ENCODE measurements around the gene SLC39A11.

DNA sequence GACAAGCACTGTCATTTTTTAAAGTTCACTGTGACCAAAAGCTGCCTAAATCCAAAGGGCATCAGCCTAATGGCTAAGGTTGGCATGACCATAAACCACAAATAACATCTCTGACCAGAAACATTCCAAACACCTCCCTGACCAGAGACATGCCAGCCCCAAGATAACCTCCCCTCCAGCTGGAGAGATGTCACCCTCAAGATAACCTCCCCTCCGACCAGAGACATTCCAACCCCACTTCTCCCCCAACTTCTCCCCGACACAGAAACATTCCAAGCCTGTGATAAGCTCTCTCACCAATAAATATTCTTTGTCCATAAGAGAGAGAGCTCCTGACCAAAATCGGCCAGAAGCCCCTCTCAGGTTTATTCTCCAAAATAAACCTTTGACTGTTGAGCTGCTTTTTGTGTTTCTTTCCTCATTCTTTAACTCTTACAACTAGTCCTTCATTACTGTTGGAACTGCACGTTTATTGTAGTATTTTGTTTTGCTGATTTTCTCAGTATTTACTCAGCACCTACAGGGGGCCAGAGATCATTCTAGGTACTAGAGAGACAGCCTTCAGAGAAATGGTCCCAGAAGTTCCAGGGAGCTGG, 325.6 kb downstream of the SLC39A11 start:
- no peak for TF ChIP-seq CTCF (IDR thresholded peaks at IDR 0.05)
- TF ChIP-seq POLR2A (IDR thresholded peaks at IDR 0.05) = no peak

All from esophagus squamous epithelium (tissue), 4 donors.